ENCODE measurements around the gene PPP6C.

- no peak for TF ChIP-seq RAD21 (IDR thresholded peaks at IDR 0.05; ENCODE audit: low read depth)
- no peak for TF ChIP-seq CEBPB (IDR thresholded peaks at IDR 0.05)
- TF ChIP-seq TAF1 (IDR thresholded peaks at IDR 0.05; ENCODE audit: low read depth): no peak
- no peak for TF ChIP-seq REST (IDR thresholded peaks at IDR 0.05; ENCODE audit: low read depth)
- no peak for TF ChIP-seq MAX (IDR thresholded peaks at IDR 0.05)
- no peak for TF ChIP-seq EP300 (IDR thresholded peaks at IDR 0.05; ENCODE audit: borderline replicate concordance)
- no peak for TF ChIP-seq TEAD4 (IDR thresholded peaks at IDR 0.05)
- TF ChIP-seq EGR1 (IDR thresholded peaks at IDR 0.05): no peak
- no peak for TF ChIP-seq FOXM1 (IDR thresholded peaks at IDR 0.05; ENCODE audit: borderline replicate concordance, low read depth)
- TF ChIP-seq CREB1 (IDR thresholded peaks at IDR 0.05; ENCODE audit: low read depth): no peak
- no peak for TF ChIP-seq NFIC (IDR thresholded peaks at IDR 0.05)
Observed at GRCh38 chr9:125180876-125181275, 8.7 kb downstream of the PPP6C start.

All from Ishikawa (cell line).